HG03135 (cell line): ENCODE data around the gene MYO15B.
A peak's percentile ranks its signal among the peaks of the same experiment; 100 is the strongest.

Experiments used
- ATAC-seq: cut with Tn5 transposase; IDR thresholded peaks from one replicate; pipeline ENCODE4 v1.9.1; 2021; ENCODE audit warnings: mild to moderate bottlenecking, moderate library complexity; ENCODE audit not compliant: unreplicated experiment

MYO15B gene

DNA sequence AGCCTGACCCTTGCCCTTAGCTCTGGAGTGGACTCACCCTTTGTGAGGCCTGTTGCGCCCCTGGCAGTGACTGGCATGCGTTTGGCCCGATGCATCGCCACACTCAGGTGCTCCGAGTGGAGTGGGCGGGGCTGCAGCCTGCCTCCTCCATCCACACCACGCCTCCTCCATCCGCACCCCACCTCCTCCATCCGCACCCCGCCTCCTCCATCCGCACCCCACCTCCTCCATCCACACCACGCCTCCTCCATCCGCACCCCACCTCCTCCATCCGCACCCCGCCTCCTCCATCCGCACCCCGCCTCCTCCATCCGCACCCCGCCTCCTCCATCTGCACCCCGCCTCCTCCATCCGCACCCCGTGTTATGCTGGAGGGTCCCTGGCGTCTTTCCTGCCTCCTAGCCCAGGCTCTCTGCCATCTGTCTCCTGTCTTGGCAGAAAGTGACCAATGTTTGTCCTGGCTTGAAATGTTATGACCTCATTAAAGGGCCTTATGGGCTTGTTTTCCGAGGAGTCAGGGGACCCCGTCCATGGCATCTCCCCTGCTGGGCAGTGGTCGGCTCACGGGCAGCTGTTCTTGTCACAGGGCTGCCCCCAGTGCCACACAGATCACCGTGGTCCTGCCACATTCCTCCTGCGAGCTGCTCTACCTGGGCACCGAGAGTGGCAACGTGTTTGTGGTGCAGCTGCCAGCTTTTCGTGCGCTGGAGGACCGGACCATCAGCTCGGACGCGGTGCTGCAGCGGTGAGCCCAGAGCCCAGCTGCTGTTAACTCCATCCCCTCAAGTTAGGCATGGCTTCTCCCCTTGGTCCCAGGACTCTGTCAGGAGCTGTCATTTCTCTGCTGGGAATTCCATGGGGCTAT lies 28.7 kb upstream of the MYO15B start:
- ATAC-seq, result no peak

DNA sequence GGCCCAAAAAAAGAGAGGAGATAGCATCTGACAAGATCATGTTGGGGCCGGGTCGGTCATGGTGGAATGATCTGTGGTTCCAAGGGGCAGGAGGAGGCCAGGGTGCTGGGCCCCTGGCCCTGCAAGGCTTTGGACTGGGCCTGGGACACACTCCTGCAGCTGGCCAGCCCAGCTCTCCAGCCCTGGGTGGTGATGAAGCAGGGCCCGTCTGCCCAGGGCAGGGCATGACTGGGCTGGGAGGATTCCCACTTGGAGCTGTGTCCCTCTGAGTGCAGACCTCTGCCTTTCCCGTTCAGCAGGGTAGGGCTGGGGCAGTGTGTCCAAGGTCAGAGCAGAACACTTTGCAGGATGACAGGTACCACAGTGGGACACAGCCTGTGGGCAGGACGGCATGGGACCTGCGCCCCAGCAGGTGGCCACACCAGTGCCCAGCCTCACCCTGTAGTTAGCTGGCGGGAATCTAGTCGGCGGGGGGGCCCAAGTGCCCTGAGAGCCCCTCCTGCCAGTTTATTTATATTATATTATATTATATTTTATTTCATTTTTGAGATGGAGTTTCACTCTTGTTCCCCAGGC lies 27.6 kb upstream of the MYO15B start:
- ATAC-seq, result no peak

DNA sequence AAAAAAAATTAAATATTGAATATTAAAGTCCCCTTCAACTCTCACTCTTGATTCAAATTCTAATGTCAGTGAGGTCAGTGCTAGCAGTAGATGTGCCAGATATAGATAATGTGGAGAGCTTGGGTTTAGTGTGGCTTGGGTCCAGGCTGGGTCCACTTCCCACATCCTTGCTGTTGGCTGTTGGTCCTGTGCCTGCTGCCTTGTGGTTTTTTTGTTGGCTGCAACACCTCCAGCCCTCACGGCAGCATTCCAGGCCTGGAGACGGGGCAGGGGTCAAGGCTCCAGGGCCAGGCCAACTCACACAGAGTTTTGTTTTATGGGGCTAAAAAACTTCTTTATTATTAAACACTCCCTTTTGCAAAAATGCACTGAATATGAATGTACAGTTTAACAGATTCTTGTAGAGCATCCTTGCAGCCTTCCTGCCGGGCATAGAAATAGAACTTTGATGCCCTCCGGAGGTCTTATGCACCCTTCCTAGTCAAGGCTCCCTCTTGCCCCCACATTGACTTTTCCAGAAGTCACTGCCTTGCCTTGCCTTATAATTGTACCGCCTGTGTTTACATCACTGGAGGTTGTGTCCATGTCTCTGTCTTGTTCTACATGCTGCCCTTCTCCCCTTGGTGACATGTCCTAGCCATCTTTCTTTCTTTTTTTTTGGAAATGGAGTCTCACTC lies 25.5 kb upstream of the MYO15B start:
- no peak for ATAC-seq

DNA sequence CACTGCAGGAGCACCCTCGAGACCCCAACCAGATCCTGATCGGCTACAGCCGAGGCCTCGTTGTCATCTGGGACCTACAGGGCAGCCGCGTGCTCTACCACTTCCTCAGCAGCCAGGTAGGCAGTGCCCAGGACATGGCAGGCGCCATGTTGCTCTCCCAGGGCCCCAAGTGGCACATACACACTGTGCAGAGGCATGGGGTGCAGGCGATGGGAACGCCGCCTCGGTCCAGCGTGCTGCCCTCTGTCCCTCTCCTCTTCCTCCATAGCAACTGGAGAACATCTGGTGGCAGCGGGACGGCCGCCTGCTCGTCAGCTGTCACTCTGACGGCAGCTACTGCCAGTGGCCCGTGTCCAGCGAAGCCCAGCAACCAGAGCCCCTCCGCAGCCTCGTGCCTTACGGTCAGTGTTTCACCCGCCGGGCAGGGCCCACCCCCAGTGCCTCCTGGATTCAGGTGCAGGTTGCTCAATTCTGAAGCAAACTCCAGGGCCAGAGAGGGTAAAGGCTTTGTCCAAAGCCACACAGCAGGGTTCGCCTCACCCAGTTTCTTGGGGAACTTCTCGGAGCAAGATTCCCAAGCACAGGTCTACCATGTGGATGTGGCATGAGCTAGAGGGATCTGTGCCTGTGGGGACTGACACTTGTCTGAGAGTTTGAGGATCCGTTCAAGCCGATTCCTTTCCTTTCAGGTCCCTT lies 24.4 kb upstream of the MYO15B start:
- ATAC-seq, result no peak

DNA sequence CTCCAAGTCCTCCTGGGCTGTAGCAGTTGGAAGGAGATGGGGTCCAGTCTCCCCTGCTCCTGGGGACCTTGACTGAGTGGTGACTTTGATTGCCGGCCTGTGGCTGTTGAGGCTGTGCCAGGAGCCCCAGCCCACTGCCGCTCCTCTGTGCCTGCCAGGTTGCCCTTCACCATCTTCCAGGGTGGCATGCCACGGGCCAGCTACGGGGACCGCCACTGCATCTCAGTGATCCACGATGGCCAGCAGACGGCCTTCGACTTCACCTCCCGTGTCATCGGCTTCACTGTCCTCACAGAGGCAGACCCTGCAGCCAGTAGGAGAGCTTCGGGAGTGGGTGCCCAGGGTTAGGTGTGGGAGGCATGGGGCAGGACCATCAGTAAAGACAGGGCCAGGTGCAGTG lies 23.4 kb upstream of the MYO15B start:
- ATAC-seq, result no peak

DNA sequence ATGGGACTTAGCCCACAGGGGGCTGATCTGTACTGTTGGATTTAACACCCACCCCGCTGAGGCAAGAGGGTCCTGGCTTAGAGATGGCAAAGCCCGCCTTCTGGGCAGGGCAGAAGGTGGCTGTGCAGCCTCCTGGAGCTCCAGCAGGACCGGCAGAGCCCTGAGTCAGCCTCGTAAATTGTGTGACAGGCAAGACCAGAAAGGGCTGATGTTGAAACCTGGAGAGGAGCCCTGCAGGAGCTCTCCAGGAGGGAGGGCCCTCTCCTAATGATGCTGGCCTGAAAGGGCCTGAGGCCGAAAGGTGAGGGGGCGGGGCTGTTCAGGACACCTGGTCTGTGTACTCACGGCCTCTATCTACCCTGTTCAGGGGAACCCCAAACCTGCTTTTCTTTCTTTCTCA lies 22.5 kb upstream of the MYO15B start:
- no peak for ATAC-seq

DNA sequence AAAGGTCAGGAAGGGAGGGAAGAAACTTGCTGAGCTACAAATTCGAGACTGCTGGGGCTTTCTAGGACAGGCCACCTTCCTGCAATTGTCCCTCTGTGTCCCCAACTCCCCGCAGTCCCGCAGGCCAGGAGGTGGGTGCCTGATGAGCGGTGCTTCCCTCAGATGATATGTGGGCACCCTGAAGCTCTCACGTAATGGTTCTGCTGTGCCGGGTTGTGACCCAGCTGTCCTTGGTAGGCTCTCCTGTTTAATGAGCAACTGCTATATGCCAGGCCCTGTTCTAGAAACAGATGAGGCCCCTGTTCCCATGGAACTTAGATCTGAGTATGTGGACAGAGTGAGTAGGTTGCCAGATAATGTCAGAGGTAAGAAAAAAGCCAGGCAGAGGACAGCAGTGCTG lies 22.0 kb upstream of the MYO15B start:
- no peak for ATAC-seq

DNA sequence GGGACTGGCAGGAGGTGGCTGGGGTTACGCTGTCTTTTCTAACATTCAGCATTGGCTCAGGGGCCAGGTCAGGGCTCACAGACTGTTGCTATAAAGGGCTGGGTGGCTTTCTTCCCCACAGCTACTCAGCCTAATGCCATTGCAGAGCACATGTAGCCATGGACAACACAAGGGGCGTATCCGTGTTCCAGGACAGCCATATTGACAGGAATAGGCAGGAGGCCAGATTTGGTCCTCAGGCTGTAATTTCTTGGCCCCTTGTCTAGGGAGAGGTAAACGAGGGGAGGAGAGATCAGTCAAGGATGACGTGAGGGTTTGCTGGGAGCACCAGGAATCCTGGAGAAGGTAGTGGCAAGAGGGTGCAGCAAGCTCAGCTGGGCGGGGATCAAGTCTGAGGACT lies 21.2 kb upstream of the MYO15B start:
- ATAC-seq, result no peak

DNA sequence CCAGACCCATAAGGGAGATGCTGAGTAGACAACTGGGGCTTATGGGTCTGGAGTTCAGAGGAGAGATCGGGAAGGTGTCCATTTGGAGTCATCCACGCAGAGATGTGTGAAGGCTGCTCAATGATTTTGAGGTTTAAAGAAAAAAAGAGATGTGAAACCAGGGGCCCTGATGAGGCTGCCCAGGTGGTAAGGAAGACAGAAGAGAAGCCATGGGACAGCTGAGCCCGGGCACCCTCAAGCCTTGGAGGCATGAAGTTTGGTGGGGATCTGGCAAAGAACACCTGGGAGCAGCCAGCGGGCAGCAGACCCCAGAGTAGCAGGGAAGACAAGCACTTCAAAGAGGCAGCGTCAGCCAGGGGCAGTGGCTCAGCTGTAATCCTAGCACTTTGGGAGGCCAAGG lies 20.8 kb upstream of the MYO15B start:
- ATAC-seq, result no peak

DNA sequence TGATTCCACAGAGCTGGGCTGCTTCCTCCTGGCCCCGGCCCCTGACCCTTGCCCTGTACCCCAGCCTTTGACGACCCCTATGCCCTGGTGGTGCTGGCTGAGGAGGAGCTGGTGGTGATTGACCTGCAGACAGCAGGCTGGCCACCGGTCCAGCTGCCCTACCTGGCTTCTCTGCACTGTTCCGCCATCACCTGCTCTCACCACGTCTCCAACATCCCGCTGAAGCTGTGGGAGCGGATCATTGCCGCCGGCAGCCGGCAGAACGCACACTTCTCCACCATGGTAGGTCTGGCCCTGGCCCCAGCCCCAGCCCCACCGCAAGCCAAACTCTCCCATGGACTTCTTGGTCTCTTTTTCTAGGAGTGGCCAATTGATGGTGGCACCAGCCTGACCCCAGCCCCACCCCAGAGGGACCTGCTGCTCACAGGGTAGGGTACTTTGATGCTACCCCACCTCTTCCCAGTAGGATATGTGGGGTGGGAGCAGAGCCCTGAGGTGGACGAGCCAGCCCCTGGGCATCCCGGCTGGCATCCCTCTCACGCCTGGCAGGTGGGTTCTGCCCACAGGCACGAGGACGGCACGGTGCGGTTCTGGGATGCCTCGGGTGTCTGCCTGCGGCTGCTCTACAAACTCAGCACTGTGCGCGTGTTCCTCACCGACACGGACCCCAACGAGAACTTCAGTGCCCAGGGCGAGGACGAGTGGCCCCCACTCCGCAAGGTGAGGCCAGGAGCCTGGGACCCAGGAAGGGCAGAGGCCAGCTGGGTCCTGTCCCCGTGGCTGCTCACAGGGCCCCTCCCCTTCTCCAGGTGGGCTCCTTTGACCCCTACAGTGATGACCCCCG lies 19.0 kb upstream of the MYO15B start:
- no peak for ATAC-seq

DNA sequence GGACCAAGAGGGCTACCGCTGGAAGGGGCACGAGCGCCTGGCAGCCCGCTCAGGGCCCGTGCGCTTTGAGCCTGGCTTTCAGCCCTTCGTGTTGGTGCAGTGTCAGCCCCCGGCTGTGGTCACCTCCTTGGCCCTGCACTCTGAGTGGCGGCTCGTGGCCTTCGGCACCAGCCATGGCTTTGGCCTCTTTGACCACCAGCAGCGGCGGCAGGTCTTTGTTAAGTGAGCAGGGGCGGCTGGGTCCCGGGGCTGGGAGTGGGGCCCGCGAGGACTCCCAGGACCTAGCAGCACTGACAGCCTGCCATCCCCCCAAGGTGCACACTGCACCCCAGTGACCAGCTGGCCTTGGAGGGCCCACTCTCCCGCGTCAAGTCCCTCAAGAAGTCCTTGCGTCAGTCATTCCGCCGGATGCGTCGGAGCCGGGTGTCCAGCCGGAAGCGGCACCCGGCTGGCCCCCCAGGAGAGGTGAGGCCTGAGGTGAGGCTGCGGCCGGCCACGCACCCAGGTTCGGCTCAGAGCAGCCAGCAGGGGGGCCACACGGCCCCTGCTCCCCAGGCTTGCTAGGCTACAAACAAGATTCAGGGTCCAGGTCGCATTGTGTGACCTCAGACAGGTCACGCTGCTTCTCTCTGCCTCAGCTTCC lies 17.4 kb upstream of the MYO15B start:
- ATAC-seq, result no peak

DNA sequence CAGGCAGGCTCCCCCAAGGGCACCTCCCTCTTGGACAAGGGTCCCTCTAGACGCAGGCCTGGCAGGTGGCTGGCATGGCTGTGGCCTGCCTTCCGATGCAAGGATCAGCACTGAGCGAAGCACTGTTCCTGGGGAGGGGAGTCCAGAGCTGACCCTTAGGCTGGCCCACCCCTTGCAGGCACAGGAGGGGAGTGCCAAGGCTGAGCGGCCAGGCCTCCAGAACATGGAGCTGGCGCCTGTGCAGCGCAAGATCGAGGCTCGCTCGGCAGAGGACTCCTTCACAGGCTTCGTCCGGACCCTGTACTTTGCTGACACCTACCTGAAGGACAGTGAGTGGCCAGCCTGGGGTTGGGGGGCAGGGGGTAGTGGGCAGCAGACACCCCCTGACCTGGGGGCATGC lies 16.8 kb upstream of the MYO15B start:
- ATAC-seq, result no peak

DNA sequence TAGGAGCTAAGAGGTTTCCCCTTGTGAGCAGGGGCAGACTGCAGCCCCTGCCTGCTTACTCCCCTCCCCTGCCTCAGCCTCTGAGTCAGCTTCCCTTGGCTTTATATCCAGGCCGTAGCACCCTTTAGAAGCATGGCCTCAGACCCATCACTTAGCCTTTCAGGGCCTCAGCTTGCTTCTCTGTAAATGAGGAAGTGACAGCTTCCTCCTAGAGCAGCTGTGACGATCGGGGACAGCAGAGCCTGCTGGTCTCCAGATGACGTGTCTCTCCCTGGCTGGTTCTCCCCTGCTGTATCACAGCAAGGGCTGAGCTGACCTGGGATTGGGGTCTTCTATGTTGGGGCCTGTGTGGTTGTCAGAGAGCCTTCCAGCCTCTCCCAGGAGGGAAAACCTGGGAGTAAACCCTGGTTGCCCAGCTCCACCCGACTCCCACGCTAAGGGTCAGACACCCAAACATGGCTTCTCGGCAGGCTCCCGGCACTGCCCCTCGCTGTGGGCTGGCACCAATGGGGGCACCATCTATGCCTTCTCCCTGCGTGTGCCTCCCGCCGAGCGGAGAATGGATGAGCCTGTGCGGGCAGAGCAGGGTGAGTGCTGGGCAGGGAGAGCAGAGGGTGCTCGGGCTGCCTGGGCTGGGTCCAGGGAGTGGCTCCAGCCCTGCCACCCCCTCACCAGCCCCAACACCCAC lies 16.3 kb upstream of the MYO15B start:
- peak; percentile 56 for ATAC-seq

DNA sequence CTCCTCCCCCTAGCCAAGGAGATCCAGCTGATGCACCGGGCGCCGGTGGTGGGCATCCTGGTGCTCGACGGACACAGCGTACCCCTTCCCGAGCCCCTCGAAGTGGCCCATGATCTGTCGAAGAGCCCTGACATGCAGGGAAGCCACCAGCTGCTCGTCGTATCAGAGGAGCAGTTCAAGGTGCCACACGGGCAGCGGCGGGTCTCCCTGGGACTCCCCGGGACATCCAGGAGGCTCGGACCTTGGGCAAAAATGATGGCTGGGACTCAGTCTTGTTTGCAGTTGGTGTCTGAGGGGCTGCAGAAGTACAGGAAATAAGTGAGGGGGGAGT lies 15.8 kb upstream of the MYO15B start:
- no peak for ATAC-seq

DNA sequence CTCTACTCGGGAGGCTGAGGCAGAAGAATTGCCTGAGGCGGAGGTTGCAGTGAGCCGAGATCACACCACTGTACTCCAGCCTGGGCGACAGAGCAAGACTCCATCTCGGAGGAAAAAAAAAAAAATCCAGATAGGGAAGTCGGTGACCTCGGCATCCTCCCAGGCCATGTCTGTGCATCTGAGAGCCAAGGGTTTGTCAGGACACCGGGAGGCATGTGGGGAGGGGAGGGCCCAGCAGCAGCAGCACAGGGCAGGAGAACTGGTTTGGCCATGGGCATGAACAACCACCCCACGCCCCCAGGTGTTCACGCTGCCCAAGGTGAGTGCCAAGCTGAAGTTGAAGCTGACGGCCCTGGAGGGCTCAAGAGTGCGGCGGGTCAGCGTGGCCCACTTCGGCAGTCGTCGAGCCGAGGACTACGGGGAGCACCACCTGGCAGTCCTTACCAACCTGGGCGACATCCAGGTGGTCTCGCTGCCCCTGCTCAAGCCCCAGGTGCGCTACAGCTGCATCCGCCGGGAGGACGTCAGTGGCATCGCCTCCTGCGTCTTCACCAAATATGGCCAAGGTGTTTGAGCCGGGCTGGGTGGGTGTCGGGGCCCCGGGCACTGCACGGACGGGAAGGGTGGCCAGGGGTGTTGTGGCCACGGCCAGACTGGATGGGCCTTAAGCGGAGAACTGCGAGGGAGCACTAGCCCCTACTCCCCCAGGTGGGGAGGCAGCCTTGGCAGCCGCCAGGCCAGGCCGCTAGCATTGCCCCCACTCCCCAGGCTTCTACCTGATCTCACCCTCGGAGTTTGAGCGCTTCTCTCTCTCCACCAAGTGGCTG lies 14.7 kb upstream of the MYO15B start:
- no peak for ATAC-seq

DNA sequence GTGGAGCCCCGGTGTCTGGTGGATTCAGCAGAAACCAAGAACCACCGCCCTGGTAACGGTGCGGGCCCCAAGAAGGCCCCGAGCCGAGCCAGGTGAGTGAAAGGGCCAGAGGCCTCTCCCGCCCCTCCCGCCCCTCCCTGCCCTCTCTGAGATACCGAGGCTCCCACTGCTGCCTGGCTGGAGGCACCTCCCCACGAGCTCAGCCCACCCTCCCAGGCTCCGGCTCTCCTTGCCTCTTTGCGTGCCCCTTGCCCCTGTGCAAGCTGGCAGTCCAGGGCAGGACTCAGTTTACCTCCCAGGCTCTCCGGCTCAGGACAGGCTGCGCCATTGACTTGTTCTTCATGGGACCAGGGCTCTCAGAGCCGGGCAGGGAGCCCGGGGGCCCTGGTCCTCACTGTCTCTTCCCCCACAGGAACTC lies 14.1 kb upstream of the MYO15B start:
- no peak for ATAC-seq

DNA sequence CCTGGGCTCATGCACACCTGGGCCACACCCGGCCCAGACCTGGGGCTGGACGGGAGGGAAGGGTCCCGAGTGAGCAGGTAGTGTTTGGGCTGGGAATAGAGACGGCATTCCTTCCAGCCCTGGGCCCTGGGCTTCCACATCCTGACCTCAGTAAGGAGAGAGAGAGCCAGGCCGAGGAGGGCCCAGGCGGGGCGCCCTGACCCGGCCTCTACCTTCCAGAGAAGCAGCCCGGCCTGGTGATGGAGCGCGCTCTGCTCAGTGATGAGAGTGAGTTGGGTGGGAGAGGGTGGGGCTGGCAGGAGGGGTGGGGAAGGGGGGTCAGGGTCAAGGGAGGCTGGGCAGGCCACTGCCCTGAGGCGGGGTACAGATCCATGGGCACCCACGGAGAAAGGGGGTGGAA lies 13.6 kb upstream of the MYO15B start:
- ATAC-seq, result no peak

DNA sequence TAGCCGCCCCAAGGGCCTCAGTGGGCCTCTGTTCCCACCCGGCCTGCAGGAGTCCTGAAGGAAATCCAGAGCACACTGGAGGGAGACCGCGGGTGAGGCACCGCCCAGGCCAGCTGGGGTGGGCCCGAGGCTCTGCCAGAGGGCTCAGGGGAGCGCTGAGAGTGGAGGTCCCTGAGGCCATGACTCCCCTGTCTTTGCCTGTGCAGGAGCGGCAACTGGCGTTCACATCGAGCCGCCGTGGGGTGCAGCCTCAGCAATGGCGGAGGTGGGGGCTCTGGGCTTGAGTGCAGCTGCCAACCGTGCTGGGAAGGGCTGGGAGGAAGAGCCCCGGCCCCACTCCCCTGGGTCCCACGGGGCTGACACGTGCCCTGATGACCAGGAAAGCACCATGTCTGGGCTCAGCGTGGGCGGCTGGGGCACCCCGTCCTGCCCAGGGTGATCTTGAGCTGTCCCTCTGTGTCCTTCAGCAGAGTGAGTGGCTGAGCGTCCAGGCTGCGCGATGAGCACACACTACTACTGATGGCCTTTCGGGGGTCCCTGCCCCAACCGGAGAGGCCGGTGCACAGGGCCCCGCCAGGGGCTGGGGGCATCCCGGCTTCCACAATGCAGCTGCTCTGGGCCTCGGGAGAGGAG lies 13.1 kb upstream of the MYO15B start:
- ATAC-seq, result no peak
